Measurements from ENCODE around the gene LCAT. TPM values are rescaled to one million over a fixed set of nuclear protein-coding genes. Genes with fewer than 3 reads are reported as not detected.
"Not testable (repeated sequence)": the region's sequence is repeated elsewhere in the genome, so short reads cannot be mapped to it uniquely, and the experiment has no call there.

The LCAT gene
- total RNA-seq, 4 donors from 2014 or later = 6.4 to 16.5 (median 12.1) TPM

DNA sequence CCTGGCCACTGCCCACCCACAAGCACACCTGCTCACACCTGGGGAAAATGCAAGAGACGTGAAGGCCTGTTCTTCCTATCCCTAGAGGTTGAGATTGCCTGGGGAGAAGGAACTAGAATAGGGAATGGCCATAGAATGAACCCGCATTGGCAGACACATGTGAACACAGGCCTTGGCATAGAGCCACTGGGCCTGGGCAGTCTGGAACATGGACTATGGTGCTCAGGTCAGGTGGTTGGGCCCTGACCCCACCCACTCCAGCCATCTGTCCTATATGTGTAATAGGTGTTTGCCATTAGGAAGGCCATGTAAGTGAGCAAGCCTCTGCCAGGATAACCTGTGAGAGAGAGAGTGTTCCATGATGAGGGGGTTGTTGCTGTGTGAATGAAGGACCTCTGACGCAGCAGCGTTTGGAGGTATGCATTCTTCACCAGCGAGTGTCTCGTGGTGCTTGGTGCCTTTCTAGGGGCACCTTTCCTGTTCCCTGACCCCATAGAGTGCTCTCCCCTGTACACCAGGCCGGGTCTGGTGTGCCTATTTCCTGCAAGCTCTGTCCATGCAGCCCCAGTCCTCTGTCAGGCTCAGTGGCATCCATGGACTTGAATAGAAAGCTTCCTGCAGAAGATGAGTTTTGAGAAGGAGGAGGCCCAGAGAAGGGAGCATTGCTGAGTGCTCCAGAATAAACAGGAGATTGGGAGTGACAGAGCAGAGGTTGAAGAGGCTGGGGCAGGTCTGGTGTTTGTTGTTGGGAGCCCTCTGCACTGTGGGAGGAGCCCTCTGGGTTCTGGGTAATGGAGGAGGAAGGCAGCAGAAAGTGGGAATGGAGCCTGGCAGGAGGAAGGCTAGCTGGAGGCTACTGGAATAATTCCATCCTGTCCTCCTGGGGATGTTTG, 27.8 kb downstream of the LCAT start:
- no peak for TF ChIP-seq POLR2A (IDR thresholded peaks at IDR 0.05)
- TF ChIP-seq, protein P1, sequence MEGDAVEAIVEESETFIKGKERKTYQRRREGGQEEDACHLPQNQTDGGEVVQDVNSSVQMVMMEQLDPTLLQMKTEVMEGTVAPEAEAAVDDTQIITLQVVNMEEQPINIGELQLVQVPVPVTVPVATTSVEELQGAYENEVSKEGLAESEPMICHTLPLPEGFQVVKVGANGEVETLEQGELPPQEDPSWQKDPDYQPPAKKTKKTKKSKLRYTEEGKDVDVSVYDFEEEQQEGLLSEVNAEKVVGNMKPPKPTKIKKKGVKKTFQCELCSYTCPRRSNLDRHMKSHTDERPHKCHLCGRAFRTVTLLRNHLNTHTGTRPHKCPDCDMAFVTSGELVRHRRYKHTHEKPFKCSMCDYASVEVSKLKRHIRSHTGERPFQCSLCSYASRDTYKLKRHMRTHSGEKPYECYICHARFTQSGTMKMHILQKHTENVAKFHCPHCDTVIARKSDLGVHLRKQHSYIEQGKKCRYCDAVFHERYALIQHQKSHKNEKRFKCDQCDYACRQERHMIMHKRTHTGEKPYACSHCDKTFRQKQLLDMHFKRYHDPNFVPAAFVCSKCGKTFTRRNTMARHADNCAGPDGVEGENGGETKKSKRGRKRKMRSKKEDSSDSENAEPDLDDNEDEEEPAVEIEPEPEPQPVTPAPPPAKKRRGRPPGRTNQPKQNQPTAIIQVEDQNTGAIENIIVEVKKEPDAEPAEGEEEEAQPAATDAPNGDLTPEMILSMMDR (IDR thresholded peaks at IDR 0.05) = no peak
- intact Hi-C loops (cut with DNase I; ENCODE audit: low total_unique reads) = no loop called here
- WGBS, 2 donors = 69 to 72% methylated on average over 7 of the region's 7 CpGs
- no peak overlapping the region for H3K4me3 ChIP-seq (ENCODE audit: low read depth, poor library complexity, severe bottlenecking)
- DNase-seq (ENCODE audit: low spot score in 2 of 2) = no peak

DNA sequence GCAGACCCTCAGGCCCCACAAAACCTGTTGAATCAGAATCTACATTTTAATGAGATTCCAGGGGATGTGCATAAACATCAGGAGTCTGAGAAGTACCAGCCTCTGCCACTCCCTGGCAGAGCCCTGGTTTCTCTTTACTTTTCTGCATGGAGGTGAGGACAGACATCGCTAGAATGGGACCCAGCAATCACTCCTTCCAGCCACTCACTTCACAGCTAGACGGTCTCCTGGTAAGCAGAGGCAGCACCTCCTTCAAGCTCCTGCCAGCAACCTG, 28.5 kb downstream of the LCAT start:
- H3K4me3 ChIP-seq (ENCODE audit: low read depth, poor library complexity, severe bottlenecking); intact Hi-C loops (cut with DNase I; ENCODE audit: low total_unique reads); DNase-seq (ENCODE audit: low spot score in 2 of 2): not testable (repeated sequence)
- WGBS, 2 donors = 50 to 56% methylated on average over 2 of the region's 2 CpGs

DNA sequence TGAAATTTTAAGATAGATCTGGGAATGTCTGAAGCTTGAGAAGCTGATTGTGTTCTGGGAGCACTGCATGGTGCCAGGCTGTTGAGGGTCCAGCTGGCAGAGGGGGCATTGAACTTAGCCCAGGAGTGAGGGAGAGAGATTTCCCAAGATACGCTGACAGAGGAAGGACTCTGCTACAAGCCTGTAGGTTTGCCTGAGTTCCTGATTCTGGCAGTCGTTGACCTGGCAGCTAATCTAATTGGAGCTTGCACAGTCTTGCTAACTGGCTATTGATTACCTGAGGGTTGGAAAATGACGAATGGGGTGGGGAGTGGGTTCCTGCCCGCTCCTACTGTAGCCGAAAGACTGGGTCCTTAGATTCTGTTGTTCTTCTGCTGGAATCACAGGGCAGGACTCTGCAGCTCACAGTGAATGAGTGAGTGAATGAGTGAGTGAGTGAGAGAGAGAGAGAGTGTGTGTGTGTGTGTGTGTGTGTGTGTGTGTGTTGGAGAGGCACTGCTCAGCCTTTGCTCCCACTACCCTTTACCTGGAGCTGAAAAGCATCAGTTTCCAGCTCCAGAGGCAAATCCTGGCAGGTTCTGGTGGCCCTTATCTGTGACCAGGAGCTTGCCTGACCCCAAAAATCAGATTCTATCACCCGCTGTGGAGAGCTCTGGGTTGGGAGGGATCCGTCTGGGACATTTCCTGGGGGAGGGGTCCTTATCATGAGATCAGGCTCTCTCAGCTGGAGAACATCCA, 29.0 kb downstream of the LCAT start:
- 48% methylated on average over 7 of the region's 7 CpGs for WGBS, 2 donors
- TF ChIP-seq, protein P1 (IDR thresholded peaks at IDR 0.05) = no peak
- TF ChIP-seq POLR2A (IDR thresholded peaks at IDR 0.05) = no peak
- intact Hi-C loops (cut with DNase I; ENCODE audit: low total_unique reads) = no loop called here
- DNase-seq (ENCODE audit: low spot score in 2 of 2) = no peak
- H3K4me3 ChIP-seq (ENCODE audit: low read depth, poor library complexity, severe bottlenecking) = no peak overlapping the region

DNA sequence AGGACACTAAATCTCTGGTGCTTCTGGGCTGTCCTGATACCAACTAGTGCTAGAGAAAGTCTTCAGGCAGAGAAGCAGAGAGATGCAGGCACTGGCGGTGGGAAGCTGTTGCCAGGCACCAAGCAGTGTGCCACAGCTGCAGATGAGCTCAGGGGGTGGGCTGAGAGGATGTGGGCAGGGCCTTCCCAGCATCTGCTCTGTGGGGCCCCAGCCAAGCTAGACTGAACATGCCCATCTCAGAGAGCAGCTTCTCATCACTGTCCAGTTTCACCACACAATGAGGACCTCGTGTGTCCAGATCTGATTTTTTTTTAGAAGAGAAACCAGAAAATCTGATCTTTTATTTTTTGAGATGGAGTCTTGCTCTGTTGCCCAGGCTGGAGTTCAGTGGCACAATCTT, 33.8 kb downstream of the LCAT start:
- intact Hi-C loops (cut with DNase I; ENCODE audit: low total_unique reads) = no loop called here
- DNase-seq (ENCODE audit: low spot score in 2 of 2) = no peak
- 58 to 60% methylated on average over 2 of the region's 2 CpGs for WGBS, 2 donors
- no peak overlapping the region for H3K4me3 ChIP-seq (ENCODE audit: low read depth, poor library complexity, severe bottlenecking)
- no peak for TF ChIP-seq POLR2A (IDR thresholded peaks at IDR 0.05)
- TF ChIP-seq, protein P1 (IDR thresholded peaks at IDR 0.05) = no peak

DNA sequence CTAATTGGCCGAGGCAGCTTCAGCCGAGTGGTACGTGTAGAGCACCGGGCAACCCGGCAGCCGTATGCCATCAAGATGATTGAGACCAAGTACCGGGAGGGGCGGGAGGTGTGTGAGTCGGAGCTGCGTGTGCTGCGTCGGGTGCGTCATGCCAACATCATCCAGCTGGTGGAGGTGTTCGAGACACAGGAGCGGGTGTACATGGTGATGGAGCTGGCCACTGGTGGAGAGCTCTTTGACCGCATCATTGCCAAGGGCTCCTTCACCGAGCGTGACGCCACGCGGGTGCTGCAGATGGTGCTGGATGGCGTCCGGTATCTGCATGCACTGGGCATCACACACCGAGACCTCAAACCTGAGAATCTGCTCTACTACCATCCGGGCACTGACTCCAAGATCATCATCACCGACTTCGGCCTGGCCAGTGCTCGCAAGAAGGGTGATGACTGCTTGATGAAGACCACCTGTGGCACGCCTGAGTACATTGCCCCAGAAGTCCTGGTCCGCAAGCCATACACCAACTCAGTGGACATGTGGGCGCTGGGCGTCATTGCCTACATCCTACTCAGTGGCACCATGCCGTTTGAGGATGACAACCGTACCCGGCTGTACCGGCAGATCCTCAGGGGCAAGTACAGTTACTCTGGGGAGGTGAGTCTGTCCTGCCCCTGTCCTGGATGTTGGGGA, 34.7 kb downstream of the LCAT start:
- no peak for TF ChIP-seq POLR2A (IDR thresholded peaks at IDR 0.05)
- TF ChIP-seq, protein P1 (IDR thresholded peaks at IDR 0.05) = no peak
- WGBS, 2 donors = 93 to 96% methylated on average over 26 to 36 of the region's 36 CpGs
- DNase-seq (ENCODE audit: low spot score in 2 of 2) = no peak
- intact Hi-C loops (cut with DNase I; ENCODE audit: low total_unique reads) = no loop called here
- no peak overlapping the region for H3K4me3 ChIP-seq (ENCODE audit: low read depth, poor library complexity, severe bottlenecking)
